Activated naive CD8-positive, alpha-beta T cell (primary cell): ENCODE measurements around the gene AKNA.

ENCODE experiments used
- H3K27ac Mint-ChIP-seq: one replicate; pipeline ENCODE4 v1.8.0; 2021; ENCODE audit warnings: mixed read lengths
- H3K27me3 Mint-ChIP-seq: one replicate; pipeline ENCODE4 v1.8.0; 2021; ENCODE audit warnings: mixed read lengths
- H3K36me3 Mint-ChIP-seq: one replicate; pipeline ENCODE4 v1.8.0; 2021; ENCODE audit warnings: mixed read lengths
- H3K4me1 Mint-ChIP-seq: one replicate; pipeline ENCODE4 v1.8.0; 2021; ENCODE audit warnings: low read depth, mixed read lengths
- H3K4me3 Mint-ChIP-seq: one replicate; pipeline ENCODE4 v1.8.0; 2021; ENCODE audit warnings: mild to moderate bottlenecking, mixed read lengths
- H3K9me3 Mint-ChIP-seq: one replicate; pipeline ENCODE4 v1.8.0; 2021; ENCODE audit warnings: low read depth, mixed read lengths

The AKNA gene

GRCh38 chr9:114301798-114302565, 85.8 kb downstream of the AKNA start:
- no peak overlapping the region for H3K27ac Mint-ChIP-seq
- no peaks in the 10 kb centered on the region for H3K9me3 Mint-ChIP-seq
- H3K36me3 Mint-ChIP-seq, result no peaks in the 10 kb centered on the region
- H3K4me1 Mint-ChIP-seq, result peaks cover 4% of the 10 kb centered on the region
- H3K27me3 Mint-ChIP-seq, result no peaks in the 10 kb centered on the region
- no peak overlapping the region for H3K4me3 Mint-ChIP-seq

DNA sequence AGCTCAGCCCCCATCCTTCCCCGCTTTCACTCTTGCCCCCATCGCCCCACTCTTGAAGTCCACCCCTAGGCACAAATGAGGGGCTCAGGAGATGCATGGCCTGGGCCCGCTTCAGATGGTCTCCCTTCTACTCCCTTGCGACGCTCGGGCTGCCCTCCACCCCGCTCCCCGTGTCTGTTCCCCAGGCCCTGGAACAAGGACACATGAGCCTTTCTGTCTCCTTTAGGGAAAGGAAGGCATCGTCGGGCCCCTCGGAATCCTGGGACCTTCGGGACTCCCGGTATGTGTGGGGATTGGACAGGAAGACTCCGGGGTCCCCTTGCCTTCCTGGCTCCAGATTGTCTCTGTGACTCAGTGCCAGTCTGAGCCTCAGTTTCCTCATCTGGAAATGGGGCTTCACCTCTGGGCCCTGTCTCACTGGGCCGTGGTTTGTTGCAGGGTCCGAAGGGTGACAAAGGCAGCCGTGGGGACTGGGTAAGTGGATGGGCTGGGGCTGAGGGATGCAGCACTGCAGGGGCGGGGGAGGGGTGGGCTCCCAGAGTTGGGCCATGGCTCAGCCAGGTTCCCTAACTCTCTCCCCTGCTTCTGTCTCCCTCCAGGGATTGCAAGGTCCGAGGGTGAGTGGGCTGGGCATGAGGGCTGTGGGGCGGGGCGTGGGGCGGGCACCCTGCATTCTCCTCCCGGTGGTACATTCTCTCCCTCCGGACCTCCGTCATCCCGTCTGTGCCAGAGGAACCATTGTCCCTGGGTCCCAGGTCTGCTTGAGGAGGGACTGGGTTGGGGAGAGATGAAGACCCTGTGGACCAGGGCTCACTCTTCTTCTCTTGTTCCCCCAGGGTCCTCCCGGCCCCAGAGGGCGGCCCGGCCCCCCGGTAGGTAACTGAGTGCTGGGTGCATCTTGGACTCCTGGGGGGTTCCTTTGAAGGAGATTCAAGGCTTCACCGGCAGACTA, 86.7 kb downstream of the AKNA start:
- H3K4me1 Mint-ChIP-seq, result peaks cover 4% of the 10 kb centered on the region
- no peaks in the 10 kb centered on the region for H3K36me3 Mint-ChIP-seq
- no peak overlapping the region for H3K27ac Mint-ChIP-seq
- no peaks in the 10 kb centered on the region for H3K27me3 Mint-ChIP-seq
- no peak overlapping the region for H3K4me3 Mint-ChIP-seq
- no peaks in the 10 kb centered on the region for H3K9me3 Mint-ChIP-seq

- Mint-ChIP-seq H3K9me3 (peaks cover under 1% of the 10 kb centered on the region), H3K27me3 (no peaks in the 10 kb centered on the region), H3K4me3 (no peak overlapping the region), H3K4me1 (no peaks in the 10 kb centered on the region), H3K27ac (no peak overlapping the region), H3K36me3 (peaks cover under 1% of the 10 kb centered on the region)
These were observed 87.5 kb downstream of the AKNA start for GRCh38 chr9:114300153-114300845.

DNA sequence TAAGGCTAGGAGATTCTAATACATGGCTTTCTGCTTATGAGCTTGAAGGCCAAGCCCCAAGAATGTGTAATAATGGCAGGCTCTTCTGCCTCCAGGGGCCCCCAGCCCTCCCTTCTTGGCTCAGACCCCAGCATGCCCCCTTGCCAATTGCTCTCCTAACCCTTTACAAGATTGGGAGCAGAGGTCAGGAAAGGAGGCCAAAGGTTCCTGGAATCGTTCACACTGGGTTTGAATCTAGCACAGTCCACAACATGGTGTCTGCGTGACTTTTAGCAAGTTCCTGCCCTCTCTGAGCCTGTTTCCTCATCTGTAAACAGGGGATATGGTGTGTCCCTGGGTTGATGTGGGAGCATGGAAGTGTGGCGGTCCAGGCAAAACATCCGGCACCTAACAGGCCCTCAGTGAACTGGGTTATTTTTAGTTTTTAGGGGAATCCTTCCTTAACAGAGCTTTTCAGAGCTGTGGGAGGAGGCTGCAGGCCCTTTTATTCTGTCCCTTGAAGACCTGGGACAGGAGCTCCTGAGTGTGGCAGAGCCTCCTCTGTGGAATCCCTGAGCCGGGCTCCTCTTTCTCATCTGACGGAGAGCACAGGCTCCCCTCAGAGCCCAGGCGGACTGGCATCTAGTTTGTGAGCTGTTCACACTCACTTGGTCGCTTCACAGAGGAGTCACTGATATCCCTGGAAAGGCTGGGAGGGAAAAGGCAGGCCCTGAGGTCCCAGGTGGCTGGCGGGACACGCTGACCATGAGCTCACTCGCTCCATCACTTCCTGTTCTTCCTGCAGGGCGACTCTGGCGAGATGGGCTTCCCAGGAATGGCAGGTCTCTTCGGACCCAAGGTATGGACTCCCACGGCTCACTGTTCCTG, 88.3 kb downstream of the AKNA start:
- Mint-ChIP-seq H3K4me3 (no peak overlapping the region), H3K4me1 (no peaks in the 10 kb centered on the region), H3K9me3 (peaks cover 8% of the 10 kb centered on the region), H3K27ac (no peak overlapping the region), H3K36me3 (peaks cover 4% of the 10 kb centered on the region), H3K27me3 (no peaks in the 10 kb centered on the region)

DNA sequence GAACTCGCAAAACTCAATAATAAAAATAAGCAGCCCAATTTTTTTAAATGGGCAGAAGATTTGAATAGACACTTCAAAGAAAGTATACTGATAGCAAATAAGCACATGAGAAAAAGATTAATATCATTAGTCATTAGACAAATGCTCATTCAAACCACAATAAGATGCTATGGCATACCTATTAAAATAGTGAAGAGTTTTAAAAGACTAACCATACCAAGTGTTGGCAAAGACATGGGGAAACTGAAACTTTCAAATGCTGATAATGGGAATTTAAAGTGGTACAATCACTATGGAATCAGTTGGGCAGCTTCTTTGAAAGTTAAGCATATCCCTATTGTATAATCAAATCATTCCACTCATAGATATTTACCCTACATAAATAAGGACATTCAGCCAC, 91.4 kb downstream of the AKNA start:
- H3K4me1 Mint-ChIP-seq, result no peaks in the 10 kb centered on the region
- no peak overlapping the region for H3K4me3 Mint-ChIP-seq
- H3K9me3 Mint-ChIP-seq, result peaks cover 9% of the 10 kb centered on the region
- peaks cover 4% of the 10 kb centered on the region for H3K36me3 Mint-ChIP-seq
- H3K27me3 Mint-ChIP-seq, result peaks cover 1% of the 10 kb centered on the region
- H3K27ac Mint-ChIP-seq, result no peak overlapping the region

GRCh38 chr9:114294664-114295063, 93.1 kb downstream of the AKNA start:
- Mint-ChIP-seq H3K27ac (no peak overlapping the region), H3K27me3 (peaks cover 1% of the 10 kb centered on the region), H3K36me3 (peaks cover 4% of the 10 kb centered on the region), H3K4me1 (peaks cover 2% of the 10 kb centered on the region), H3K9me3 (peaks cover 9% of the 10 kb centered on the region), H3K4me3 (no peak overlapping the region)

- Mint-ChIP-seq H3K9me3 (peaks cover 9% of the 10 kb centered on the region), H3K27ac (no peak overlapping the region), H3K27me3 (peaks cover 1% of the 10 kb centered on the region), H3K4me3 (no peak overlapping the region), H3K36me3 (peaks cover 4% of the 10 kb centered on the region), H3K4me1 (peaks cover 2% of the 10 kb centered on the region)
These were observed 95.7 kb downstream of the AKNA start for GRCh38 chr9:114291886-114292590.

DNA sequence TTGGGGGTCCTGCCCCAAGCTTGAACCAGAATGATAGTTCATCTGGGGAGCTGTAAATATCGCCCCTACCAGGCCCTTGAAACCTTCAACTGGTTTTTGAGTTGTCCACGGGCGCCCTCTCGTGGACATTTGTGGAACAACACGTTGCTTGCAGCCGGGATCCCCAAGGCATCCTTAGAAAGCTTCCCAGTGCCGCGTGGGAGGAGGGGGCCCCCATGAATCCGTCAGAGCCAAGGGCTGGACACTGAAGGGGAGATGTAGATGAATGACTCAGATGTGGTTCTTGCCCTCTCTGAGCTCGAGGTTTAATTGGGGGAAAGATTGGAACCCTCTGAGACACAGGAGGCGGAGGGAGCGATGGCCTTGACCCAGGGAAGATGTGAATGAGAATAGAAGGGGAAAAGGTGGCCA, 96.7 kb downstream of the AKNA start:
- Mint-ChIP-seq H3K4me1 (peaks cover 2% of the 10 kb centered on the region), H3K9me3 (peaks cover 9% of the 10 kb centered on the region), H3K27me3 (peaks cover 1% of the 10 kb centered on the region), H3K27ac (peak overlapping the region; percentile 34), H3K4me3 (no peak overlapping the region), H3K36me3 (peaks cover 4% of the 10 kb centered on the region)

- no peak overlapping the region for H3K4me3 Mint-ChIP-seq
- peaks cover 9% of the 10 kb centered on the region for H3K9me3 Mint-ChIP-seq
- H3K27ac Mint-ChIP-seq, result no peak overlapping the region
- H3K27me3 Mint-ChIP-seq, result peaks cover 1% of the 10 kb centered on the region
- peaks cover 4% of the 10 kb centered on the region for H3K36me3 Mint-ChIP-seq
- peaks cover 2% of the 10 kb centered on the region for H3K4me1 Mint-ChIP-seq
These were observed 97.2 kb downstream of the AKNA start for GRCh38 chr9:114290561-114290986.

DNA sequence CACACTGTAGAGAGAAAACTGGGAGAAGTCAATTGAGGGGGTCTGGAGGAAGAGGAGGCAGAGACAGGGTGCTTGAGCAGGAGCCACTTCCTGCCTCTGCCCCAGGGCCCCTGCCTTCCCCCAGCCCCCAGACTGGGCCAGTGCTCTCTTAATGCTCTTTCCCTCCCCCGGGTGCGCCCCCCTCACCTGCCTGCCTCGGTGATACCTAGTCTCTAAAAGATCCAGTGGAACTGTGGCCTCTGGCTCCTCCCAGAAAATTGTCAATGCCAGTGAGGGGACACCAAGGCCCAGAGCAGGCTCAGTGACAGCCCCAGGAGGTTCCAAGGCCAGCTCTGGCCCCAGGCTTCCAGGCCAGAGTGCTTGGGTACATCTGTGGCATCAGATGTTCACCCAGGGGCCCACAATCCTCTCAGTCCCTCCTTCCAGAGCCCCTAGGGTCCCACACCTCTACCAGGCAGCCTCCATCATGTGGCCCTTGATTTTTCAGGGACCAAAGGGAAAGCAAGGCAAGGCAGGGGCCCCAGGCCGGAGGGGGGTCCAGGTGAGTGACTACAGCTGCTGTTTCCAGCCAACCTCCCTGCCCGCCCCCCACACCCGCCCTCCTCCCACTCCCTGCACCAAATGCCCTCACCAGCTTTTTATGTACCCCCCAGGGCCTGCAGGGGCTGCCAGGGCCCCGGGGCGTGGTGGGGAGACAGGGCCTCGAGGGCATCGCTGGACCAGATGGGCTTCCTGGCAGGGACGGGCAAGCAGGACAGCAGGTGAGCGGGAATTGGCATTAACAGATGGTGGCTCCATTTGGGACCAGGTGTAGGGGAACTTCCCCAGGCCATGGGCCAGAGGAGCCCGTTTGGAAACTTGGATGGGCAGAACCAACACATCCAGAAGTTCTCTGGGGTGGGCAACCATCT, 98.0 kb downstream of the AKNA start:
- peaks cover 4% of the 10 kb centered on the region for H3K9me3 Mint-ChIP-seq
- H3K4me3 Mint-ChIP-seq, result no peak overlapping the region
- H3K27me3 Mint-ChIP-seq, result peaks cover 1% of the 10 kb centered on the region
- no peaks in the 10 kb centered on the region for H3K36me3 Mint-ChIP-seq
- H3K4me1 Mint-ChIP-seq, result peaks cover 2% of the 10 kb centered on the region
- H3K27ac Mint-ChIP-seq, result no peak overlapping the region

- Mint-ChIP-seq H3K27me3 (peaks cover 1% of the 10 kb centered on the region), H3K4me1 (peaks cover 2% of the 10 kb centered on the region), H3K36me3 (no peaks in the 10 kb centered on the region), H3K9me3 (no peaks in the 10 kb centered on the region), H3K4me3 (no peak overlapping the region), H3K27ac (no peak overlapping the region)
These were observed 98.7 kb downstream of the AKNA start for GRCh38 chr9:114289106-114289505.

DNA sequence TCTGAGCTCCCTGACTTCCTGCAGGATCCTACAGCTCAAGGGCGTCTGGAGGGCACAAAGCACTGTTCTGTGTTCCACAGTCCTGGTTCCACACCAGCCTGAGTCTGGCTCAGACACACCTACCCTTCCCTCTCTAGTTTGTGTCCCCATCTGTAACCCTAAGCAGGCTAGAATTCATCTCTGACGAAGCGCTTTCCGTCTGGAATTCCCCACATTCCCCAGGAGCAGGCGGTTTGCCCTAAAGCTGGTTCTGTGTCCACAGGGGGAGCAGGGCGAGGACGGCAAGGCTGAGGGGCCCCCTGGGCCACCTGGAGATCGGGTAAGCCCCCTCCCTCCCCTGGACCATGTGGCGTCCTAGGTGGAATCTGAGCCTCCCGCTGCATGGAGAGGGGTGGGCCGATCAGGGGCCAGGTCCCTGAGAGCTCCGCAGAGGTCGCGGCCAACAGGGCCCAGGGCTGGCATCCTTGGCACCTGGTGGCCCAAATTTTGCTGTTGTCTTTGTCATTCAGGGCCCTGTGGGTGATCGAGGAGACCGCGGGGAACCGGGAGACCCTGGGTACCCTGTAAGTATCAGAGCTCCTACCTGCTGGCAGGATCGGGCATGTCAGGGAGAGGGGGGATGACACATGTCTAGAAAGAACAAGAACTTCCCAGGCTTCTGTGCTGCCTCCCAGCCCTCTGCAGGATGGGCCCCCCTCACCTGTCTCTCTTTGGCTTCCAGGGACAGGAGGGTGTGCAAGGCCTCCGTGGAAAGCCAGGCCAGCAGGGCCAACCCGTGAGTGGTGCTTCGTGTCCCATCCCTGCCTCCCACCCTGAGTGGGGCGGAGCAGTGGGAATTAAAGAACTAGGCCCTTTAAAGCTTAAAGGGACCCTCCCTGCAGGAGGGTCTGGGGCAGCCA, 99.3 kb downstream of the AKNA start:
- Mint-ChIP-seq H3K27ac (no peak overlapping the region), H3K27me3 (peaks cover 1% of the 10 kb centered on the region), H3K9me3 (no peaks in the 10 kb centered on the region), H3K4me3 (no peak overlapping the region), H3K4me1 (peaks cover 2% of the 10 kb centered on the region), H3K36me3 (no peaks in the 10 kb centered on the region)
